ENCODE measurements around the gene PARK7.

The PARK7 gene

GRCh38 chr1:8021676-8022266 lies 60.3 kb downstream of the PARK7 start:
- TF ChIP-seq CTCF (IDR thresholded peaks at IDR 0.05; ENCODE audit: low read depth, low read length), result no peak
- no peaks in the 10 kb centered on the region for H3K27me3 ChIP-seq (ENCODE audit: insufficient read depth, low read depth, severe bottlenecking)
- H3K36me3 ChIP-seq, result no peaks in the 10 kb centered on the region
- no peaks in the 10 kb centered on the region for H3K9me3 ChIP-seq (ENCODE audit: severe bottlenecking)
- no peak for DNase-seq
- H3K27ac ChIP-seq, result no peak overlapping the region
- H3K4me3 ChIP-seq (ENCODE audit: low read depth, low read length), result no peak overlapping the region

DNA sequence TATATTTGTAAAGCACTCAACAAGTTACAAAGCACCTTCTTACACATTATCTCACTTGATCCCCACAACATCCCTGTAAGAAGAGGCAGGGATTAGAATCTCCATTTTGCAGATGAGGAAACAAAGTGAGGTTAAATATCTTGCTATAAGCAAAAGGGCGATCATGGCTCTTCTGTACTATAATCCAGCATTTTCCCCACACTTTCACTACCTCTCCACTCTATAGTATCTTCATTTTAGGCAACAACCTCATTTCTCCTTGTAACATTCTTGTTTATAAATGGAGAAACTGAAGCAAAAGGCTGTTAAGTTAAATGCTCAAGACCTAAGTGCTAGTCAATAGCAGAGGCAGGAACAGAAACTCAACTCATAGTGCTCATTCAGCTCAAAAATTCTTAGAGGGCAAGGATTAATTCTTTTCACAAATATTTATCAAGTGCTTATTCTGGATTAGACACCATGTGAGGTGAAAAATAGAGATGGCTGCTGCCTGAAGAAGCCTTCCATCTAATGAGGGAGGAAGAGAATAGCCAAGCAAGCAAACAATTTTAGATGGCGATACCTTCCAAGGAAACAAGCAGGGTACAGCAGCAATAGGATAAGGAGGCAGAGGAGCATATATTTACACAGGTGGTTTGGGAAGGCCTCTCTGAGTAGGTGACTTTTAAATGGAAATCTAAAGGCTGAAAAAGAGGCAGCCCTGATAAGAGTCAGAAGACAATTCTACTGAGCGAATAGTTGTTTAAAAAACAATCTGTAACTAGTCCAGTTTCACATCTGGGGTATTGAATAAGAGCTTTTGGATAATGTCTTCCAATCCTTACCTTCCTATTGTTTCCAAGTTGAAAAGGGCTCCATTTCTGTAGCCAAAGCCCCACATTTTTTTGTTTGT lies 61.1 kb downstream of the PARK7 start:
- Histone ChIP-seq H3K36me3 (no peaks in the 10 kb centered on the region), H3K9me3 (ENCODE audit: severe bottlenecking) (no peaks in the 10 kb centered on the region), H3K4me3 (ENCODE audit: low read depth, low read length) (no peak overlapping the region), H3K27me3 (ENCODE audit: insufficient read depth, low read depth, severe bottlenecking) (no peaks in the 10 kb centered on the region), H3K27ac (no peak overlapping the region)
- DNase-seq, result no peak
- TF ChIP-seq CTCF (IDR thresholded peaks at IDR 0.05; ENCODE audit: low read depth, low read length), result no peak

DNA sequence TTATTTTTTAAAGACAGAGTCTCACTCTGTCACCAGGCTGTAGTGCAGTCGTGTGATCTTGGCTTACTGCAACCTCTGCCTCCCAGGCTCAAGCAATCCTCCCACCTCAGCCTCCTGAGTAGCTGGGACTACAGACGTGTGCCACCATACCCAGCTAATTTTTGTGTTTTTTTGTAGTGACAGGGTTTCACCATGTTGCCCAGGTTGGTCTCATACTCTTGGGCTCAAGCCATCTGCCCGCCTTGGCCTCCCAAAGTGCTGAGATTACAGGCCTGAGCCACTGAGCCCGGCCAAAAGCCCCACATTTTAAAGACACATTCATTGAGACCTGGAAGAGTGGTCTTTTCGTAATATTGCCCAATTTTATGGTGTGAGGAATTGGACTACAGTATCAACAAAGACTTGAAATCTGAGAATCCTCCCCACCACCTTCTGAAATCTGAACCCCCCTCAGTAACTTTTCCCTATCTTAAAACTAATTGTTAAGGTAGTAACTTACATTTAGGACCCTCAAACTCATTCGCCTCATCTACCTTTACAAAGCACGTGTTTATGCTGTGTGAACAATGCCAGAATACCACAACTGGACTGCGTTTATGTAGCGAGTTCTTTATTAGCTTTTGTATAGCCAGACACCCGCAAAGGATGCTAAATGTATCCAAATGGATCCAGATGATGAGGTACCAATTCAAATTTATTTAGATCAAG lies 61.9 kb downstream of the PARK7 start:
- Histone ChIP-seq H3K9me3 (ENCODE audit: severe bottlenecking) (no peaks in the 10 kb centered on the region), H3K4me3 (ENCODE audit: low read depth, low read length) (no peak overlapping the region), H3K27ac (no peak overlapping the region), H3K27me3 (ENCODE audit: insufficient read depth, low read depth, severe bottlenecking) (no peaks in the 10 kb centered on the region), H3K36me3 (no peaks in the 10 kb centered on the region)
- no peak for TF ChIP-seq CTCF (IDR thresholded peaks at IDR 0.05; ENCODE audit: low read depth, low read length)
- DNase-seq, result no peak

DNA sequence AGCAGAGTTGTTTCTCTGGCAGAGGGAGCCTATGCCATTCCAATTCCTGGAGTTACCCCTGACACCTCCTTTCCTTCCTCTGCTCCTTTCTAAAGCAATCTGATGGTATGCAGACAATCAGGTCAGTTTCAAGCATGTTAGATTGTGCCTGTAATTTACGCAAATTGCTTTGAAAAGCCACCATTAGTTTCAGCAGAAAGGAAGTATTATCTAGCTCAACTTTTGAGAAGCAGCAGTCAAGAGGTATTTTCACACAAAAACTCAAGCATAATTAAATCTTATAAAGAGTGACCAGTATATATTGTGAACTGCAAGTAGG lies 62.4 kb downstream of the PARK7 start:
- no peak overlapping the region for H3K27ac ChIP-seq
- no peak for TF ChIP-seq CTCF (IDR thresholded peaks at IDR 0.05; ENCODE audit: low read depth, low read length)
- H3K9me3 ChIP-seq (ENCODE audit: severe bottlenecking), result no peaks in the 10 kb centered on the region
- no peaks in the 10 kb centered on the region for H3K36me3 ChIP-seq
- no peak for DNase-seq
- H3K27me3 ChIP-seq (ENCODE audit: insufficient read depth, low read depth, severe bottlenecking), result no peaks in the 10 kb centered on the region
- no peak overlapping the region for H3K4me3 ChIP-seq (ENCODE audit: low read depth, low read length)

DNA sequence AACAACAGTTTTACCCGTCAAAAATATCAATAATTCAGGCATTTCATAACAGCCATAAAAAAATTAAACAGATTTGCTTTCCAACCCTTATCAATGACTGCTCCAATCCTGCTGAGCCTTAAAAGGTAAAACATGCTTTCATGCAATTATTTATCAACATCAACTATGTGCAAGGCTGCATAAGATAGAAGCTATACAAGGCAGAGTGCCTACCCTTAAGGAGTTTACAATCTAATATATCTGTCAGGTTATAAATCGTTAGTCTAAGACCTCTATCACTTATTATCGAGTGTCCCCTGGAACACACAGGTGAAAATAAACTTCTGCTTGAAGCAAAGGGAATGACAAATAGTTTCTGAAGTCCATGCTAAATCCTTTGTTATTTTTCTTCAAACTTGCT lies 62.8 kb downstream of the PARK7 start:
- Histone ChIP-seq H3K4me3 (ENCODE audit: low read depth, low read length) (no peak overlapping the region), H3K9me3 (ENCODE audit: severe bottlenecking) (no peaks in the 10 kb centered on the region), H3K27me3 (ENCODE audit: insufficient read depth, low read depth, severe bottlenecking) (no peaks in the 10 kb centered on the region), H3K36me3 (no peaks in the 10 kb centered on the region), H3K27ac (no peak overlapping the region)
- no peak for DNase-seq
- no peak for TF ChIP-seq CTCF (IDR thresholded peaks at IDR 0.05; ENCODE audit: low read depth, low read length)
